GM21515 (cell line): ENCODE data around the gene ZNF579.
"Not testable (repeated sequence)": the region's sequence is repeated elsewhere in the genome, so short reads cannot be mapped to it uniquely, and the experiment has no call there.

Source experiments
- ATAC-seq: cut with Tn5 transposase; IDR thresholded peaks from one replicate; pipeline ENCODE4 v1.9.1; 2021; ENCODE audit not compliant: unreplicated experiment

Gene ZNF579

DNA sequence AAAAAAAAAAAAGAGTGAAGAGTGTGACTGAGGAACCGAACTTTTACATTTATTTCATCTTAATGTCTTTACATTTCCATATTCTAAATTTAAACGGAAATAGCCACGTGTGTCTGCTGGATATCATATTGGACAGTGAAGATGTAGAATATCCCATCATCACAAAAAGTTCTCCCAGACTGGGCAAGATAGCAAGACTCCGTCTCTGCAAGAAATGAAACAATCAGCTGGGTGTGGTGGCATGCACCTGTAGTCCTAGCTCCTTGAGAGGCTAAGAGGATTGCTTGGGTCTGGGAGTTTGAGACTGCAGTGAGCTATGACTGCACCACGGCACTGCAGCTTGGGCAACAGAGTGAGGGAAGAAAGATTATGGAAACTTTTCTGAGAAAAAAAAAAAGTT lies 3.9 kb downstream of the ZNF579 start:
- ATAC-seq = no peak

DNA sequence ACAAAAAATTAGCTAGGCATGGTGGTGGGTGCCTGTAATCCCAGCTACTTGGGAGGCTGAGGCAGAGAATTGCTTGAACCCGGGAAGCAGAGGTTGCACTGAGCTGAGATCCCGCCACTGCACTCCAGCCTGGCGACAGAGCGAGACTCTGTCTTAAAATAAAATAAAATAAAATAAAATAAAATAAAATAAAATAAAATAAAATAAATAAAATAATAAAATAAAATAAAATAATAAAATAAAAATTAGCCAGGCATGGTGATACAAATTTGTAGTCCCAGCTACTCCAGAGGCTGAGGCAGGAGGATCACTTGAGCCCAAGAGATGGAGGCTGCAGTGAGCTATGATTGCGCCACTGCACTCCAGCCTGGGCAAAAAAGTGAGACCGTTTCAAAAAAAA lies 6.7 kb downstream of the ZNF579 start:
- ATAC-seq = not testable (repeated sequence)

DNA sequence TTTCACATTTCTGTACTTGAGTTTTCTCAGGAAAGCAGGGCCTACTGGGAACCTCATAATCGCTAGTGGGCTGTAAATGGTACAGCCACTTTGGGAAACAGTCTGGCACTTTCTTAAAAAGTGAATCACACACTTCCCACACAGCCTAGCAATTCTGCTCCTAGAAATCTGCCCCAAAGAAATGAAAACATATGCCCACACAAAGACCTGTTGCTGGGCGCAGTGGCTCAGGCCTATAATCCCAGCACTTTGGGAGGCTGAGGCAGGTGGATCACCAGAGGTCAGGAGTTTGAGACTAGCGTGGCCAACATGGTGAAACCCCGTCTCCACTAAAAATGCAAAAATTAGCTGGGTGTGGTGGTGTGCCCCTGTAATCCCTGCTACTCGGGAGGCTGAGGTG lies 11.2 kb downstream of the ZNF579 start:
- not testable (repeated sequence) for ATAC-seq

DNA sequence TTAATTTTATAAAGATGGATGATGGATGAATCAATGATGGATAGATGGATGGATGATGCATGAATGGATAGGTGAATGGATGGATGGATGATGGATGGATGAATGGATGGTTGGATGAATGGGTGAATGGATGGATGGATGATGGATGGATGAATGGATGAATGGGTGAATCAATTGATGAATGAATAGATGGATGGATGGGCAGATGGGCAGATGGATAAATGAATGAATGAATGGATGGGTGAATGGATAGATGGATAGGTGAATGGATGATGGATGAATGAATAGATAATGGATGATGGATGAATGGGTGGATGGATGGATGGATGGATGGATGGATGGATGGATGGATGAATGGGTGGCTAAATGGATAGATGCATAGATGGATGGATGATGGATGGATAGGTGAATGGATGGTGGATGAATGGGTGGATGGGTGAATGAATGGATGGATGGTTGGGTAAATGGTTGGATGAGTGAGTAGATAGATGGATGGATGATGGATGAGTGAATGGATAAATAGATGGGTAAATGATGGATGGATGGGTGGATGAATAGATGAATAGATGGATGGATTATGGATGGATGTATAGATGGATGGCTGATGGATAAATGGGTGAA lies 12.8 kb downstream of the ZNF579 start:
- ATAC-seq = no peak

- no peak for ATAC-seq
Observed at GRCh38 chr19:55566823-55567222, 13.8 kb downstream of the ZNF579 start.

DNA sequence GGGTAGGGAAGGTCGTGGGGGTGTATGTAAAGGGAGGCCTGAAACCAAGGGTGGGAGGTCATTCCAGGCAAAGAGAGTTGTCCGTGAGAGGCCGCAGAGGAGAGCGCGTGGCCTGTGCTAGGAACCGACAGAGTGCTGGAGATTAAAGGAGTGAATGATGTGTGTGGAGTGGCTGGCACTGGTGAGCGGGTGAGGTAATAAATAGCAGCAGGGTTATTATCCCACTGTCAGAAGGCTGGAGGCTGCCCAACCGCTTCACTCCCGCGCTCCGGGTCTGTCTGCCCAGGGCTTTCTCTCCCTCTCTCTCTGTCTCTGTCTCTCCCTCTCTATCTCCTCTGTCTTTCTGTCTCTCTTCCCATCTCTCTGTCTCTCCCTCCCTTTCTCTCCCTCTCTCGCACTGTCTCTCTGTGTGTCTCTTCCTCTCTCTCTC lies 17.4 kb downstream of the ZNF579 start:
- ATAC-seq = no peak

DNA sequence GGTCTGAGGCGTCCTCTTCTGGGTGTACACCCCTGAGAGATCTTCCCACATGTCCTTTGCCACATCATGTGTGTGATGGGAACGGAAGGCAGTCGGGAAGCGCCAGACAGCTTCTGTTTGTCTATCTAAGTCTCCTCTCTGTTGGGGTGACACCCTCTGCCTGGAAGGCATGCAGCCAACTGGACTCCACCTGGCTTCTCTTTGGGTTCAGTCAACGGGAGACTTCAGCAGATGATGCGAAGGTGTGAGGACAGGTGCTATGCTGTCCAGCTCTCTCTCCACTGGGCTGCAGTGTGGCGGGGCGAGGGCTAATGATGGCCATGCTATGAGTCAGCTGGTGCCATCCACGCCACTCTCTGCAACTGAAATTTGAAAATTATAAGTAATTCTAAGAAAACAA lies 21.0 kb downstream of the ZNF579 start:
- ATAC-seq = no peak

DNA sequence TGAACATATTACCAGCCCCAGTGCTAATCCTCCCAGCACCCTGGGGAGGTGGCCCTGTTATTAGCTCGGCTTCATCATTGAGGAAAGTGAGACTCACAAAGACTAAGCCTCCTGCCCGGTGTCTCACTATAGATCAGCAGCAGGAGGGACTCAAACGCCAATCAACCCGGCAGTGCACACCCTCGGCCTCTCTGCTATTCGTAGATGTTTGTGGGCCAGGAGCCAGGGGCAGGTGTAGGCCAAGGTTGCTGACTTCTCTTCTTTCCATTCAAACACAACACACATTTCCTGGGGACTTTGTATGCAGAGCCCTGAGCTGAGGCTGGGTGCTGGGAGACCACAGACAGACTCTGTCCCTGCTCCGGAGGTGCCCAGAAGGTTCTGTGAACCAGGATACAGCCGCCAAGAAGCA lies 25.9 kb downstream of the ZNF579 start:
- ATAC-seq = no peak

DNA sequence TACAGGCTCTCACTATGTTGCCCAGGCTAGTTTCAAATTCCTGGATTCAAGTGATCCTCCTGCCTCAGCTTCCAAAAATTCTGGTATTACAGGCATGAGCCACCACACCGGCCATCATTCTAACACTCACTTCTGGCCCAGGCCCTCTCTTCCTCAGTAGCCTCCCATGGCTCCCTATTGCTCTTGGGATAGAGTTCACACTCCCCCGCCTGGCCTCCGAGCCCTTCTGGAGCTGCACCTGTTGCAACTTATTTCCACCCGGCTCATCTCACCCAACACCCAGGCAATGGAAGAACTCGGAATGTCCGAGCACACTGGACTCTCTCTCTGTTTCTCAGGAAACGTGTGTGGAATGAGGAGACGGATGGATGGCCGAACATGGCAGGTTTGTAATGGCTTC lies 26.3 kb downstream of the ZNF579 start:
- no peak for ATAC-seq

DNA sequence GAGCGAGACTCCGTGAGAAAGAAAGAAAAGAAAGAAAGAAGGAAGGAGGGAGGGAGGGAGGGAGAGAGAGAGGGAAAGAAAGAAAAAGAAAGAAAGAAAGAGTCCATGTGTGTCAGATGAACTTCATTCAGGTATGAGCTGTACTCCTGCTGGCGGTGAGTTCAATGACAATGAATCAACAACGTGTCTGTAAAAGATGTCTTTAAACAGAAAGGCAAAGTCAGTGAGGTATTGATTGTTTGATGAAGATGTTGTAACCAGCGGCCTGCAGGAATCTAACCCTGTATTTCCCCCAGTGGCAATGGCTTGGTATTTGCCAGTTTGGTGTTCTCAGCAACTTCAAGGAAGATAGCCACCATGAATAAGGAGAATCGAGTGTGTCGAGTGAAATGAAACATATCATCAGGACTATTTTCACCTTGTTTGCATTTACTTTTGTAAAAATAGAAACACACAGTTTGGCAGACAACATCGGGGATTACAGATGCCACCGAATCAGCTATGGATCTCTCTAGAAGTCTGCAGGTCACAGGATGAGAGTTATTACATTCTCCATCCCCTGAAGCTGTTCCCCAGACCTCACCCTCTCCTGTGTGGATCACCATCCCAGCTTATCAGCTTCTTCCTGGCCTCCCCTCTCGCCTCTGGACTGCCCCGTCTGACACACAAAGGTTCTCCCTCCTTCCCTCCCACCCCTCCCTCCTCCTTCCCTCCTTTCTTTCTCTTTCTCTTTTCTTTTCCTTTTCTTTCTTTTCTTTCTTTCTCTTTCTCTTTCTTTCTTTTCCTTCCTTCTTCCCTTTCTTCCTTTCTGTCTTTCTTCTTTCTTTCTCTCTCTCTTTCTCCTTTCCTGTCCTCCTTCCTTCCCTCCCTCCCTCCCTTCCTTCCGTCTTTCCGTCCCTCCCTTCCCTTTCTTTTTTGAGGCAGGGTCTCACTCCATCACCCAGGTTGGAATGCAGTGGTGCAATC lies 27.1 kb downstream of the ZNF579 start:
- no peak for ATAC-seq

GRCh38 chr19:55552620-55553019 lies 28.0 kb downstream of the ZNF579 start:
- ATAC-seq = no peak

DNA sequence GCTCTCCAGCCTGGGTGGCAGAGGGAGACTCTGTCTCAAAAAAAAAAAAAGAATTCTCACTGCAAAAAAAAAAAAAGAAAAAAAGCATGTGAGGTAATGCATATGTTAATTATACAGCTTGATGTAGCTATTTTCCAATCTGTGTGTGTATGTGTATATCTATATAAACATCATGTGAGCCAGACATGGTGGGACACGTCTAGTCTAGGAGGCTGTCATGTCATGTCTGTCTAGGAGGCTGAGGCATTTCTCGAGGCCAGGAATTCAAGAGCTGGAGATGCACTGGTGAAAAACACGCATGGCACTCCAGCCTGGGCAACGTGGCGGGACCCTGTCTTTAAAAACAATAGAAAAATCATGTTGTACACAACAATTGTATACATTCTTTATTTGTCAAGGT lies 28.4 kb downstream of the ZNF579 start:
- no peak for ATAC-seq

DNA sequence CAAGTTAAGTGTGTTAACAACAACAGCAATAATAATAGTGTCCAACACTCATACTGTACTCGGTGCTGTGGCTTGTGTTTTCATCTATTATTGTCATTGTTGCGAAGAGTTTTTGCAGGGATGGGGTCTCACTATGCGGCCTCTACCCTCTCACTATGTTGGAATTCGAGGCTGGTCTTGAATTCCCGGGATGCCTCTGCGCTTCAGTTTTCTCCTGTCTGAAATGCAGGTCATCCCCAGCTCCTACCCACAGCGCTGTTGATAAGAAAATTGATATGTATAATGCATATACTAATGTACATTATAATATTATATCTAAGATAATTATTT lies 30.4 kb downstream of the ZNF579 start:
- ATAC-seq = no peak

GRCh38 chr19:55549500-55550320 lies 30.9 kb downstream of the ZNF579 start:
- ATAC-seq = no peak

DNA sequence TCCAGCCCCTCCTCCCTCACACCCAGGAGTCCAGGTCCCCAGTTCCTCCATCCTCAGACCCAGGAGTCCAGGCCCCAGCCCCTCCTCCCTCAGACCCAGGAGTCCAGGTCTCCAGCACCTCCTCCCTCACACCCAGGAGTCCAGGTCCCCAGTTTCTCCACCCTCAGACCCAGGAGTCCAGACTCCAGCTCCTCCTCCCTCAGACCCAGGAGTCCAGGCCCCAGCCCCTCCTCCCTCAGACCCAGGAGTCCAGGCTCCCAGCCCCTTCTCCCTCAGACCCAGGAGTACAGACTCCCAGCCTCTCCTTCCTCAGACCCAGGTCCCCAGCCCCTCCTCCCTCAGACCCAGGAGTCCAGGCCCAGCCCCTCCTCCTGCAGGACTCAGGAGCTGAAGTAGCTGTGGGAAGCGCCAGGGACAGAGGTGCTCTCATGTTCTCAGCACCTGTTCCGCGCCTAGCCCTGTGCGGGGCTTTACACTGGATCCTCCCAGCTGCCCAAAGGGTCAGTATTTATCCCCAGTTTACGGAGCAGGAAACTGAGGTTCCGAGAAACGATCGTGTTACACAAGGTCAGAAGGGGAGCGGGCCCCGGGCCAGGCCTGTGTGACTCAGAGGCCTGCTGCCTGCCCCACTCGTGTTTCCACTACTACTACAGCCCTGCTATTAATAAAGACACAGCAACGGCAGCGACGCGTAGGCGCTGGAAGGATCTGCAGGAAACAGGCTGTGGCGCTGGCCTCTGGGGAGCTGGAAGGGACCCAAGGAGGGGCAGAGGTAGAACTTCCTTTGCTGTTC lies 33.6 kb downstream of the ZNF579 start:
- ATAC-seq = no peak

GRCh38 chr19:55546011-55546410 lies 34.6 kb downstream of the ZNF579 start:
- no peak for ATAC-seq

GRCh38 chr19:55545443-55545842 lies 35.2 kb downstream of the ZNF579 start, which contains the start of gene SBK3:
SBK3 (minus strand) TSS chr19:55545543; CDS start chr19:55545543, 0 bp downstream.
- no peak for ATAC-seq

DNA sequence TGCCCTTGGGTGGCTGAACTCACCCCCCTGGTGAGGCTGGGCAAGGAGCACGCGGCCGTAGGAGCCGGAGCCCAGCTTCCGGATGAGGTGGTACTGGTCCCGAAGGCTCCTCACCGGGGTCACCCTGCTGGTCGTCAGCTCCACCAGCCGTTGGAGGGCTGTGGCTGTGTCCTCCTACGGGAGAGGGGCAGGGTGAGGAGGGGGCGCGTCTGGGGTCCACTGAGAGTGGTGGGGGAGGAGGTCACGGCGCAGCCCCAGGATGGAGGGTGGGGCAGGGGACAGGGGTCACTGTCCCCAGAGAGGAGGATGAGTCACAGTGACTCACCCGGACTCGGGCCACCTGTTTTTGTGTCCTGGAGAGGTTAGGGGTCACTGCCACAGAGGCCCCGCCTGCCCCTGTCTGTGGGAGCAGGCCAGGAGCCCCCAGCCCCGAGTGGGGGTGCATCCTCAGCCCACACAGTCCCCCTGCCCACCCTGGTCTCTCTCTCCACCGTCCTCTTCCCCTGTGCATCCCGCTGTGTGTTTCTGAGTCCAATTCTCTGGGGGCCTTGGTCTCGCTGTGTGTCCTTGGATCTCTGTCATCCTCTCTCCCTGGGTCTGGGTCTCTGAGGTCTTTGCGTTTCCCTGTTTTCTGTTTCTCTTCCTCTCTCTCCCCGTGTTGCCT lies 35.7 kb downstream of the ZNF579 start:
- ATAC-seq = no peak

- no peak for ATAC-seq
Observed at GRCh38 chr19:55544014-55544413, 36.6 kb downstream of the ZNF579 start.

- ATAC-seq = no peak
Observed at GRCh38 chr19:55543567-55543966, 37.1 kb downstream of the ZNF579 start.
